Renal cortical epithelial cell (primary cell): ENCODE results near the gene PIK3CG. TPM values are rescaled to one million over a fixed set of nuclear protein-coding genes. Genes with fewer than 3 reads are reported as not detected.
"Not testable (repeated sequence)": the region's sequence is repeated elsewhere in the genome, so short reads cannot be mapped to it uniquely, and the experiment has no call there.

Experiments
- DNase-seq: peaks from one replicate; pipeline ENCODE4 v3.0.0-alpha.2; 2011; ENCODE audit warnings: low read depth
- total RNA-seq: library from RNA; depleted of rRNA; stranded (reverse); fragments of >200 nt; gene quantifications from 2 replicates; pipeline ENCODE4 v1.2.3, GENCODE V29; 2014

Gene PIK3CG
- total RNA-seq, 1 donor from 2014 or later = not detected

DNA sequence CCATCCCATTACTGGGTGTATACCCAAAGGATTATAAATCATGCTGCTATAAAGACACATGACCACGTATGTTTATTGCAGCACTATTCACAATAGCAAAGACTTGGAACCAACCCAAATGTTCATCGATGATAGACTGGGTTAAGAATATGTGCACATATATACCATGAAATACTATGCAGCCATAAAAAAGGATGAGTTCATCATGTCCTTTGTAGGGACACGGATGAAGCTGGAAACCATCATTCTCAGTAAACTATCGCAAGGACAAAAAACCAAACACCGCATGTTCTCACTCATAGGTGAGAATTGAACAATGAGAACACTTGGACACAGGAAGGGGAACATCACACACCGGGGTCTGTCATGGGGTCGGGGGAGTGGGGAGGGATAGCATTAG, 73.0 kb downstream of the PIK3CG start:
- DNase-seq = not testable (repeated sequence)

- DNase-seq = no peak
Observed at GRCh38 chr7:106938803-106939202, 73.7 kb downstream of the PIK3CG start.

DNA sequence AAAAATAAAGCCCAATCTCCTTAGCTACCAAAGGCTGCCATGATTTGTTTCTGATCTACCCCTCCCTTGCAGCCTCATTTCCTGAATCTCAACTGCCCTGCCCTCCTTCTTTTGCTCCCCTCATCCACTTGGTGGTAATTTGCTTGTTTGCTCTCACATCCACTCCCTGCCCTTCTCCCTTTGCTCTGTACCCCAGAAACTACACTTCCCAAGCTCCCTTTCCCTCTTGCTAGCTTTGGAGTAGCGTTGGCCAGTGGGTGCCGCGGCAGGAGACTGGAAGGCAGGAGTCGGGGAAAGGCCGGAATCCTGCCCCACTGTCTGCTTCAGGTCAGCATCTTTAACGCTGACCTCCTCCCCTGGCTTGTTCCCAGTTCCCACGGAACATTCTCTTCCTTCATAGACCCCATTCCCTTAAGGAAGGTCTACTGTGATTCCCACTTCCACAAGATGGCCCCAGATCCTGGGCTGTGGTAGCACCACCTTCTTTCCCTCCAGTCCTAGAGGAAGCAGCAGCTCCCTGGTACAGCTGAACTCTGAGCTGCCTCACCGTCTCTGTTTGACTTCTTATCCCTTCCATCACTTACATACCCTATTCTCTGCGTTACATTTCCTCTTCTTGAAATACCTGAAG, 79.1 kb downstream of the PIK3CG start:
- no peak for DNase-seq

GRCh38 chr7:106947244-106947728, 82.2 kb downstream of the PIK3CG start:
- peak; percentile 75 for DNase-seq

GRCh38 chr7:106952001-106952657, 87.0 kb downstream of the PIK3CG start:
- no peak for DNase-seq

GRCh38 chr7:106952658-106953231, 87.7 kb downstream of the PIK3CG start:
- DNase-seq = no peak

DNA sequence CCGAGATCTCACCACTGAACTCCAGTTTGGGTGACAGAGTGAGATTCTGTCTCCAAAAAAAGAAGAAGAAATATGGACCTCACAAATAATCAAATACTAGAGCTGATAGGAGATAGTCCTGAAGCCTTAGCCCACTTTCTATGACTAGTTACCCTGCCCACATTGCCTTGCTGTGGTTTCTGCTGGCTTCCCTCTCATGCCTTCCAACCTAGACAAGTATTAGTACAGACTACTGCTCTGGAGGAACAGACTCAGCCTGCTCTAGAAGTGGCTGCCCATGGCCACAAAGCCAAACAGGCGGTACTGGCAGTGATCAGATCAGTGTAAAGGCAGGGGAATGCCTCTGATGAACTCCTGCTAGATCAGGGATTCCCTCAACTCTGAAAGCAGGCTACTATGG, 89.8 kb downstream of the PIK3CG start:
- DNase-seq = no peak

- DNase-seq = not testable (repeated sequence)
Observed at GRCh38 chr7:106955857-106956256, 90.8 kb downstream of the PIK3CG start.

Other genes starting within 250 kb of the PIK3CG start
- 21.0 and 34.9 TPM in 2 replicates for gene CCDC71L, start 204.1 kb upstream of the PIK3CG start, total RNA-seq
- gene PRKAR2B, start 179.4 kb downstream of the PIK3CG start, total RNA-seq = 0.80 and 0.87 TPM in 2 replicates